KG1 (cell line): ENCODE results near the gene SHC3.

Experiments
- DNase-seq: peaks from one replicate; lab custom pipeline; 2025; lab: John Stamatoyannopoulos, UW

The SHC3 gene

GRCh38 chr9:89106224-89106851 lies 72.3 kb downstream of the SHC3 start:
- no peak for DNase-seq

GRCh38 chr9:89104821-89105220 lies 73.8 kb downstream of the SHC3 start:
- DNase-seq: no peak

GRCh38 chr9:89097219-89097618 lies 81.4 kb downstream of the SHC3 start:
- no peak for DNase-seq

- DNase-seq: no peak
Measured at GRCh38 chr9:89096807-89097206, 81.8 kb downstream of the SHC3 start.

- no peak for DNase-seq
Measured at GRCh38 chr9:89095761-89096528, 82.7 kb downstream of the SHC3 start.

- DNase-seq: no peak
Measured at GRCh38 chr9:89093201-89093975, 85.2 kb downstream of the SHC3 start.

GRCh38 chr9:89089176-89089575 lies 89.4 kb downstream of the SHC3 start:
- DNase-seq: no peak

GRCh38 chr9:89083626-89084025 lies 95.0 kb downstream of the SHC3 start:
- no peak for DNase-seq

GRCh38 chr9:89080193-89080592 lies 98.4 kb downstream of the SHC3 start:
- no peak for DNase-seq

GRCh38 chr9:89079391-89079790 lies 99.2 kb downstream of the SHC3 start:
- DNase-seq: no peak

GRCh38 chr9:89078860-89079259 lies 99.8 kb downstream of the SHC3 start:
- DNase-seq: no peak

- DNase-seq: no peak
Measured at GRCh38 chr9:89078421-89078820, 100.2 kb downstream of the SHC3 start.

GRCh38 chr9:89077519-89077918 lies 101.1 kb downstream of the SHC3 start:
- no peak for DNase-seq

- no peak for DNase-seq
Measured at GRCh38 chr9:89073397-89073796, 105.2 kb downstream of the SHC3 start.

- DNase-seq: no peak
Measured at GRCh38 chr9:89071591-89071990, 107.0 kb downstream of the SHC3 start.

- DNase-seq: no peak
Measured at GRCh38 chr9:89066835-89067234, 111.8 kb downstream of the SHC3 start.

- no peak for DNase-seq
Measured at GRCh38 chr9:89065921-89066320, 112.7 kb downstream of the SHC3 start.

- DNase-seq: no peak
Measured at GRCh38 chr9:89060790-89061189, 117.8 kb downstream of the SHC3 start.

GRCh38 chr9:89059925-89060506 lies 118.6 kb downstream of the SHC3 start:
- DNase-seq: no peak

GRCh38 chr9:89058906-89059305 lies 119.7 kb downstream of the SHC3 start:
- DNase-seq: no peak

GRCh38 chr9:89054865-89055495 lies 123.6 kb downstream of the SHC3 start:
- DNase-seq: no peak

GRCh38 chr9:89053301-89053700 lies 125.3 kb downstream of the SHC3 start:
- DNase-seq: no peak
